Measurements from ENCODE around the gene CEP135. TPM values are rescaled to one million over a fixed set of nuclear protein-coding genes. Genes with fewer than 3 reads are reported as not detected.

CEP135 gene
- total RNA-seq, 1 experiment from 2014 or later, result 15.3 TPM

DNA sequence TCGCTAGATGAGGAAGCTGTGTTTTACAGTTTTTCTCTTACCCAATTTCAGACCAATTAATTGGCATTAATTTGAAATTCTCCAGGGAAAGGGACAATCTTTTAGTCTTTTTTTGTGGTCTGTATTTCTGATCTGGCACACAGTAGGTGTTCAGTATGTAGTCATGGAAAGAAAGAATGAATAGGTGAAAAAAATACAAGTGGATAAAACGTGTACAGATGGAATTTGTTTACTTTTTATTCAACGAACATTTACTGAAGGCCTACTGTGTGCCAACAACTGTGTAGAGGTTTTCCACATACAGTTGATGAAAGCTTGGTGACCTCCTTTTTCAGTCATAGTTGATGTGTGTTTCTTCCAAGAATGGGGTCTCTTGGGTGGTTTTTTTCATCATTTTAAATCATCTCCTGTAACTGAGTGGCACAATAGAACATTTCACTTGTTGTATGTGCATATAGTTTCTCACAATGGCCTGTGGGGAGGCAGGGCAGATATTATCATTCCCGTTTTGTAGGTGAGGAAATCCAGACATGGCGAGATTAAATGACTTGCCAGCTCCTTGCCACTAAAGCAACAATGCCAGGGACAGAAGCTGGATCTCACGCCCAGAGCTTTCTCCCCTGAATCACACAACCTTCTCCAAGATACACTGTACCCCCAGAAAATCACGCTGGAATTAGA lies 102.4 kb downstream of the CEP135 start:
- BruUV-seq (replicated peaks), result no TSS peak
- no peak overlapping the region for H3K4me3 ChIP-seq (ENCODE audit: low read depth, low read length, poor library complexity, severe bottlenecking)
- no peaks in the 10 kb centered on the region for H3K9me3 ChIP-seq (ENCODE audit: low read depth, low read length, poor library complexity, severe bottlenecking)
- no peaks in the 10 kb centered on the region for H3K27me3 ChIP-seq (replicated peaks; ENCODE audit: insufficient read depth, low read depth, low read length, poor library complexity)
- POLR2A ChIA-PET (ENCODE audit: low non-redundant PET), result no interaction called here
- DNase-seq (ENCODE audit: low spot score), result no peak
- H3K36me3 ChIP-seq (ENCODE audit: insufficient read depth, low read length, poor library complexity, severe bottlenecking), result no peaks in the 10 kb centered on the region
- CTCF ChIA-PET, result no interaction called here
- H3K4me1 ChIP-seq (ENCODE audit: insufficient read depth, low read length, poor library complexity, severe bottlenecking), result no peaks in the 10 kb centered on the region
- H3K27ac ChIP-seq (ENCODE audit: low read depth, low read length, poor library complexity, severe bottlenecking), result no peak overlapping the region
- intact Hi-C loops (cut with micrococcal nuclease; ENCODE audit: unreplicated experiment), result no loop called here
- TF ChIP-seq CTCF (conservative IDR thresholded peaks at IDR 0.05; ENCODE audit: low read depth, low read length) (no peak), EZH2 (IDR thresholded peaks at IDR 0.05; ENCODE audit: borderline replicate concordance, low read depth, low read length, poor library complexity, severe bottlenecking) (no peak)

DNA sequence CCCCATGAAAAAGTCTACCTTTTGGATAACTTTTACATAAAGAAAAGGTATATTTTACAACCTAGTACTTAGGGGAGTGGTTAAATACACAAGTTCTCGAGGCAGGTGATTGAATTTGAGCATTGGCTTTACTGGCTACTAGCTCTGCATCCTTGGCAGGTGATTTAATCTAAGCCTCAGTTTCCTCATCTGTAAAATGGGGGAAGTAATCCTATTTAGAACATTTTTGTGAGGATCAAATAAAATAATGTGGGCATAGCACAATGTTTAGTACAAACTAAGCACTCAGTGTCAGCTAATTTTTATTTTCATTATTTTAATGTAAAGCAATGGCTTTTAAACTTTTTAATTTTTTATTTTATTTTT lies 102.9 kb downstream of the CEP135 start:
- POLR2A ChIA-PET (ENCODE audit: low non-redundant PET), result no interaction called here
- Histone ChIP-seq H3K27me3 (replicated peaks; ENCODE audit: insufficient read depth, low read depth, low read length, poor library complexity) (no peaks in the 10 kb centered on the region), H3K9me3 (ENCODE audit: low read depth, low read length, poor library complexity, severe bottlenecking) (no peaks in the 10 kb centered on the region), H3K27ac (ENCODE audit: low read depth, low read length, poor library complexity, severe bottlenecking) (no peak overlapping the region), H3K4me3 (ENCODE audit: low read depth, low read length, poor library complexity, severe bottlenecking) (no peak overlapping the region), H3K36me3 (ENCODE audit: insufficient read depth, low read length, poor library complexity, severe bottlenecking) (no peaks in the 10 kb centered on the region), H3K4me1 (ENCODE audit: insufficient read depth, low read length, poor library complexity, severe bottlenecking) (no peaks in the 10 kb centered on the region)
- intact Hi-C loops (cut with micrococcal nuclease; ENCODE audit: unreplicated experiment), result no loop called here
- CTCF ChIA-PET, result no interaction called here
- no TSS peak for BruUV-seq (replicated peaks)
- TF ChIP-seq CTCF (conservative IDR thresholded peaks at IDR 0.05; ENCODE audit: low read depth, low read length) (no peak), EZH2 (IDR thresholded peaks at IDR 0.05; ENCODE audit: borderline replicate concordance, low read depth, low read length, poor library complexity, severe bottlenecking) (no peak)
- DNase-seq (ENCODE audit: low spot score), result no peak

DNA sequence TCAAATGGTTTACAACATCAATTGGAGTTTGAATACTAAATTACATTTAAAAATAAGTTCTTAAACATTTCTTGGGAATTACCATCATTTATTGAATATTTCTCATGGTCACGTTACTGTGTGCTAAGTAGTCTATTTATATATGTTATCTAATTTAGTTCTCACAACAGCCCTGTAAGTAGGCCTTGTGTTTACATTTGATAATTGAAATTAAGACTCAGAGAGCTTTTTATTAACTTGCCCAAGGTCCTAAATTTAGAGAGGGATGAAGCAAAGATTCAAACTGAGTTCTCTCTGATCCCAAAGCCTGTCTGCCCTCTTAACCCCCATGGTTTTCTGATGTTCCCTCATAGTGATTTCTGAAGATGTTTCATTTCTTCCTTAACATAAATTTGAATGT lies 103.7 kb downstream of the CEP135 start:
- POLR2A ChIA-PET (ENCODE audit: low non-redundant PET), result interaction anchor here (0.7 kb wide), 1 partner anchor 1029 kb away, joined by 4 read pairs; no protein-coding TSS in a partner anchor

More for the DNA sequence above, 103.7 kb downstream of the CEP135 start:
- no peak for TF ChIP-seq CTCF (conservative IDR thresholded peaks at IDR 0.05; ENCODE audit: low read depth, low read length)
- TF ChIP-seq EZH2 (IDR thresholded peaks at IDR 0.05; ENCODE audit: borderline replicate concordance, low read depth, low read length, poor library complexity, severe bottlenecking), result no peak
- Histone ChIP-seq H3K9me3 (ENCODE audit: low read depth, low read length, poor library complexity, severe bottlenecking) (no peaks in the 10 kb centered on the region), H3K27me3 (replicated peaks; ENCODE audit: insufficient read depth, low read depth, low read length, poor library complexity) (no peaks in the 10 kb centered on the region), H3K36me3 (ENCODE audit: insufficient read depth, low read length, poor library complexity, severe bottlenecking) (no peaks in the 10 kb centered on the region), H3K4me3 (ENCODE audit: low read depth, low read length, poor library complexity, severe bottlenecking) (no peak overlapping the region), H3K4me1 (ENCODE audit: insufficient read depth, low read length, poor library complexity, severe bottlenecking) (no peaks in the 10 kb centered on the region), H3K27ac (ENCODE audit: low read depth, low read length, poor library complexity, severe bottlenecking) (no peak overlapping the region)
- CTCF ChIA-PET, result no interaction called here
- BruUV-seq (replicated peaks), result no TSS peak
- intact Hi-C loops (cut with micrococcal nuclease; ENCODE audit: unreplicated experiment), result no loop called here
- no peak for DNase-seq (ENCODE audit: low spot score)
